Vagina (tissue), 2 donors: Measurements from ENCODE around the gene SMYD5.

Experiments
- POLR2A ChIP-seq, 2 donors: fragments of 450-650 bp; IDR thresholded peaks; one replicate each; pipeline ENCODE4 v1.6.1; 2017; ENCODE audit warnings: antibody characterized with exemption in 2 of 2, mild to moderate bottlenecking in 2 of 2, moderate library complexity in 2 of 2
- TF ChIP-seq, protein P1 (sequence below), 3 experiments: fragments of 450-650 bp in 2 of 3; fragments of 200-600 bp in 1 of 3; sonication (generic) in 1 of 3; IDR thresholded peaks; one replicate each; pipeline ENCODE4 v1.5.1; 2017 to 2019; ENCODE audit warnings: antibody characterized with exemption in 3 of 3, mild to moderate bottlenecking in 2 of 3, moderate library complexity in 2 of 3

DNA sequence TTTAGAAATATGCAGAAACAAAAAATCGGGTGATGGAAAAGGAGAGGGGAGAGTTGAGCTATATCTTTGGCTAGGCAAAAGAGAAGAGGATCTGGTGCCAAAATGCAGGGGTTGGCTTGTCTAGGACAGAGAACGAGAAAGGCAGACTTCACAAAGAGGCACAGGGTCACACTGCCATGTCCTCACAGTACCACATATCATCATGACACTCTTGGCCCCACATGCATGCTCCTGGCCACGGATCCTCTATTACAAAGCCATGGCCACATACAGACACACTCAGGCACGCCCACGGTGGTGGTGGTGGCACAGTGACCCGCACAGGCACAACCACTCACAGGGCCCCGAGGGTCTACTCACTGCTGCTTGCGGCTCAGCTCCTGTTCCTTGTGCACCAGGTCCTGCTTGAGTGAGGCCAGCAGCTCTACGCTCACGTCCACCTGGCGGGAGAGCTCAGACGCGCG, 54.4 kb downstream of the SMYD5 start:
- TF ChIP-seq, protein P1, sequence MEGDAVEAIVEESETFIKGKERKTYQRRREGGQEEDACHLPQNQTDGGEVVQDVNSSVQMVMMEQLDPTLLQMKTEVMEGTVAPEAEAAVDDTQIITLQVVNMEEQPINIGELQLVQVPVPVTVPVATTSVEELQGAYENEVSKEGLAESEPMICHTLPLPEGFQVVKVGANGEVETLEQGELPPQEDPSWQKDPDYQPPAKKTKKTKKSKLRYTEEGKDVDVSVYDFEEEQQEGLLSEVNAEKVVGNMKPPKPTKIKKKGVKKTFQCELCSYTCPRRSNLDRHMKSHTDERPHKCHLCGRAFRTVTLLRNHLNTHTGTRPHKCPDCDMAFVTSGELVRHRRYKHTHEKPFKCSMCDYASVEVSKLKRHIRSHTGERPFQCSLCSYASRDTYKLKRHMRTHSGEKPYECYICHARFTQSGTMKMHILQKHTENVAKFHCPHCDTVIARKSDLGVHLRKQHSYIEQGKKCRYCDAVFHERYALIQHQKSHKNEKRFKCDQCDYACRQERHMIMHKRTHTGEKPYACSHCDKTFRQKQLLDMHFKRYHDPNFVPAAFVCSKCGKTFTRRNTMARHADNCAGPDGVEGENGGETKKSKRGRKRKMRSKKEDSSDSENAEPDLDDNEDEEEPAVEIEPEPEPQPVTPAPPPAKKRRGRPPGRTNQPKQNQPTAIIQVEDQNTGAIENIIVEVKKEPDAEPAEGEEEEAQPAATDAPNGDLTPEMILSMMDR (IDR thresholded peaks at IDR 0.05), result no peak
- TF ChIP-seq POLR2A (IDR thresholded peaks at IDR 0.05), result no peak
